Activated CD8-positive, alpha-beta memory T cell treated with anti-CD3 and anti-CD28 coated beads for 4 hours (primary cell): ENCODE results near the gene AFAP1L2.

Source experiments
- DNase-seq, 2 donors: peaks; one replicate each; pipeline ENCODE4 v3.0.0-alpha.2; 2020; ENCODE audit warnings: low read depth in 2 of 2

Gene AFAP1L2, protein sequence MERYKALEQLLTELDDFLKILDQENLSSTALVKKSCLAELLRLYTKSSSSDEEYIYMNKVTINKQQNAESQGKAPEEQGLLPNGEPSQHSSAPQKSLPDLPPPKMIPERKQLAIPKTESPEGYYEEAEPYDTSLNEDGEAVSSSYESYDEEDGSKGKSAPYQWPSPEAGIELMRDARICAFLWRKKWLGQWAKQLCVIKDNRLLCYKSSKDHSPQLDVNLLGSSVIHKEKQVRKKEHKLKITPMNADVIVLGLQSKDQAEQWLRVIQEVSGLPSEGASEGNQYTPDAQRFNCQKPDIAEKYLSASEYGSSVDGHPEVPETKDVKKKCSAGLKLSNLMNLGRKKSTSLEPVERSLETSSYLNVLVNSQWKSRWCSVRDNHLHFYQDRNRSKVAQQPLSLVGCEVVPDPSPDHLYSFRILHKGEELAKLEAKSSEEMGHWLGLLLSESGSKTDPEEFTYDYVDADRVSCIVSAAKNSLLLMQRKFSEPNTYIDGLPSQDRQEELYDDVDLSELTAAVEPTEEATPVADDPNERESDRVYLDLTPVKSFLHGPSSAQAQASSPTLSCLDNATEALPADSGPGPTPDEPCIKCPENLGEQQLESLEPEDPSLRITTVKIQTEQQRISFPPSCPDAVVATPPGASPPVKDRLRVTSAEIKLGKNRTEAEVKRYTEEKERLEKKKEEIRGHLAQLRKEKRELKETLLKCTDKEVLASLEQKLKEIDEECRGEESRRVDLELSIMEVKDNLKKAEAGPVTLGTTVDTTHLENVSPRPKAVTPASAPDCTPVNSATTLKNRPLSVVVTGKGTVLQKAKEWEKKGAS

DNA sequence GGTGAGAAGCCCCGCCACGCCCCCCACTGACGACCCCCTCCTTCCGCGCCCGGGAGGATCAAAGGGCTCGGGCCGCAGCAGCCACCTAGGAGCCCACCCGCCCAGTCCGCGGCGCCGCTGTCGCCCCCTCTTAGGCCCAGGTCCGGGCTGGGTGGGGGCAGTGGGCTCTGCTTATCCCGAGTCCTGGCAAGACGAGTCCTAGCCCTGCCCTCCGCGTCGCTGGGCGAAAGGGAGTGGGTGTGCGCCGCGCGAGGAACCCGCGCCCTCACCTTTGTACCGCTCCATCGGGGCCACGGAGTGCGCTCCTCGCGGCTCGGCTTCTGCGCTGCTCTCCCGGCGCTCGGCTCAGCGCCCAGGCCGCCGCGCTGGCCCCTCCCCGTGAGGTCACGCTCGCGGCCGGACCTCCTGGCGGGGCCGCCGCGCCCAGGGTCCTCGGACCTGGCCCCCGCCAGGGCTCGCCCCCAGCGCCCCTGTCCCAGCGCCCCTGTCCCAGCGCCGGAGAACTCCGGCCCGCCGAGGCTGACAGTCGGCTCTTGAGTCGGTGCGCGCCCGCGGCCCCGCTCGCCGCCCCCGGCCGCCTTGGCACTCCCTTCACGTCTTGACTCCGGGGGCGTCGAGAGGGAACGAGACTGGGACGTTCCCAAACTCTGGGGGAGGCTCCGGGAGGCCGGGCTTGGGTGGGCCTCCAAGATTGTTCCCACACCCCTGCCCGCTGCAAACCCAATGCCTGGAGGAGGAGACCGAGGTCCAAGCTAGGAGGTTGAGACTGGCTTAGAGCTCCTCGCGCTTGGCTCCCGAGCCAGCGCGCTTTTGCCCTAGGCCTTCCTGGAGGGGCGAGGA lies at the start of gene AFAP1L2:
AFAP1L2 (minus strand) TSS at position 332 of the 840 bp plus-strand sequence; CDS start at position 285, 47 bp downstream.
- no peak for DNase-seq

DNA sequence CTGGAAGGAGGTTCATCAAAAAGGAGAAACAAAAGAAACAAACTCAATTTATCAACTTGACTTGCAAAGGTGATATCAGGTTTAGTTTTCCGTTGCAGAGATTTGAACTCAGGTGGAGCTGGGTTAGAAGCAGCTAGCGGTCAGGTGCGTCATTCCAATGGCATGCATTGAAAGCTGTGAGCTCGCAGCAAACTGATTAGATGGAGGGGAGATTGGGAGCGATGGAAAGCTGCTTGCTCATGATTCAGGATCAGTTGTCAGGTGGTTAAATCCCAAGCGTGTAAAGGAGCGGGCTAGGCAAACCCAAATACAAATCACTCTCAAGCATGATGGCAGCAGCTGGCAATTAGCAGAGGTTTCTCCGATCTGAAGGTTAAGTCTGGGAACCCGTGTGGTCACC lies 49.3 kb upstream of the AFAP1L2 start:
- no peak for DNase-seq

- DNase-seq, result no peak
Measured at GRCh38 chr10:114448897-114449296, 44.6 kb upstream of the AFAP1L2 start.

GRCh38 chr10:114445332-114445731 lies 41.0 kb upstream of the AFAP1L2 start:
- DNase-seq, result no peak

DNA sequence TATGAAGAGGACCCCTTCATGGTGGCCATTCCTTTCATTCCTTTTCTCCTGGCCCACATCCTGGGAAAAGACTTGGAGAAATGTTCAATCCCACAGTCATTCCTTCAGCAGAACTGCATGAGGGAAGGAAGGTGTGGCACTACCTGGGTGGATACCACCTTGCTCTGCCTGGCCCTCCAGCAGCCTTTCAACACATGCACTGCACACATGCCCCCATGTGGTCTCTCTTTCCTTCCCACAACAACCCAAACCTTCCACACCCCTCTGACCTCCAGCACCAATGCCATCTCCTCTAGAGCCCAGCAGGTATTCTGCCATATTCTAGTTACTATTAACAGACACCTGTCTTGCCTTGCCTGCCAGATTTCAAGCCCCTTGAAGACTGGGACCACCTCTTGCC lies 40.5 kb upstream of the AFAP1L2 start:
- DNase-seq, result no peak

GRCh38 chr10:114442091-114442630 lies 37.9 kb upstream of the AFAP1L2 start:
- no peak for DNase-seq

DNA sequence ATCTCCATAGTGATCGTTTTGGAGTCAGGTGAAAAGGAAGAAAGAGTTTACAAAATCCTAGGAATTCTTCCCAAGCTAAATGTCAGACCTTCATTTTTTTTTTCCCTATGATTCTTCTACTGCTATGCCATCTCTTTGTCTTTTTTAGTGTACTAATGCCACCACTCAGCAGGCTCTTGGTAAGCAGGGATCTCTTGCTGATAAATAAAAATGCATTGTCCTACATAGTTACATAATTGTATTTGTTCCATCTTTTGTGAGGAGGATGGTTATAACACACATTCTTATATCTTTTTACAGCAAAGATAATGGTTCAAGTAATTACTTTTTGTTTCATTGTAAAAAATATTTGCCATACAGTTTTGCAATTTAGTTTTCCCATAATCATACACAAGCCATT lies 36.8 kb upstream of the AFAP1L2 start:
- no peak for DNase-seq

DNA sequence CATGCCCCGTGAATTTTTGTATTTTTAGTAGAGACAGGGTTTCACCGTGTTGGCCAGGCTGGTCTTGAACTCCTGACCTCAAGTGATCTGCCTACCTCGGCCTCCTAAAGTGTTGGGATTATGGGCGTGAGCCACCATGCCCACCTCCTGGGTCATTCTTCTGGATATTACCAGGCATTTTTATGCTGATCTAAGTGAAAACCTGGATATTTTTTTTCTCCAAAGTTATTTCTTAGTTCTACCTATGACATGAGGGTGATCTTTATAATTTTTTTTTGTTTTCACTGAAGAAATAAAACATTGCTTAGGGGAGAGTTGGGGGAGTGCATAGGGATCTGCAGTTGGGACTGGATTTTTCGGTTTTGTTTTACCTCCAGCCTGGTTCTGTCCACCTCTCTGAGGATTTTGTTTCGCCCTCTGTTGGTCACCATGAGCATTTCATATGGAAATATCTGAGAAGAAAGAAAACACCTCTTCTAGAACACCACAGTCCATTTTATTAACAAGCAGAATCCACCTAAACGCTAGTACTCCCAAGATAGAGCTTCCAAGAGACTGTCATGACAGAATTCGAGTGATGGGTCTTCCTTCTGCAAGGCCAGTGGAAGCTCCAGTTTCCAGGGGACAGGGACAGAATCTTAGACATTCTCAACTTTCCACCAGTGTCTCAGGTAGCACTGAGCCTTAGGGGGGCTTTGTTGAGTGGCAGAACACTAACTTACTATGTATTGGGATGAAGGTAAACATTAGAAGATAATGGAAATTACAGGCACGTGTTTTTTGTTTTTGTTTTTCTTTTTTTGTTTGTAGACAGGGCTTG lies 33.4 kb upstream of the AFAP1L2 start:
- no peak for DNase-seq

GRCh38 chr10:114436941-114437340 lies 32.6 kb upstream of the AFAP1L2 start:
- DNase-seq, result no peak

DNA sequence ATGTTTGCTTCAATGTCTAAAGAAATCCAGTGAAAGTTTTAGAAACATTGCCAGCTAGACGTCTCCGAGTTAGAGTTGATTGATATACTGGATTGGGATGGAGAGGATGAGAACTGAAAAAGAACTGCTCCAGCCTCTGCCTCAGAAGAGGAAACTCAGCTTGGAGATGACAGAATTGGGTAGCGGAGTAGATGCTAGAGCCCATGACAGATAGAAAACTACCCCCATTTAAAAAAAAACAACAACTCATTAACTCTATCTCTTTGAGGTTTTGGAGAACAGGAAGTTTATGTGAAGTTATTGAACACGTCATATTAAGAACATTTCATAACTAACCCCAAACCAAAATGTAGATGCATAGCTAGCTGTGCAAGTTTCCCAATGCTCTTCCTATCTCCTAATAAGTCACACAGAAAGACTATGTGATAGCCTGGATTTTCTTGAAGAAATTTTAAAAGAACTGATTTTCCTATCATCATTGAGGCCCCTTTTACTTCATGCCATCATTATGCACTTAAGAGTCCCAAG lies 28.3 kb upstream of the AFAP1L2 start:
- no peak for DNase-seq

GRCh38 chr10:114431414-114432135 lies 27.3 kb upstream of the AFAP1L2 start:
- DNase-seq, result no peak

DNA sequence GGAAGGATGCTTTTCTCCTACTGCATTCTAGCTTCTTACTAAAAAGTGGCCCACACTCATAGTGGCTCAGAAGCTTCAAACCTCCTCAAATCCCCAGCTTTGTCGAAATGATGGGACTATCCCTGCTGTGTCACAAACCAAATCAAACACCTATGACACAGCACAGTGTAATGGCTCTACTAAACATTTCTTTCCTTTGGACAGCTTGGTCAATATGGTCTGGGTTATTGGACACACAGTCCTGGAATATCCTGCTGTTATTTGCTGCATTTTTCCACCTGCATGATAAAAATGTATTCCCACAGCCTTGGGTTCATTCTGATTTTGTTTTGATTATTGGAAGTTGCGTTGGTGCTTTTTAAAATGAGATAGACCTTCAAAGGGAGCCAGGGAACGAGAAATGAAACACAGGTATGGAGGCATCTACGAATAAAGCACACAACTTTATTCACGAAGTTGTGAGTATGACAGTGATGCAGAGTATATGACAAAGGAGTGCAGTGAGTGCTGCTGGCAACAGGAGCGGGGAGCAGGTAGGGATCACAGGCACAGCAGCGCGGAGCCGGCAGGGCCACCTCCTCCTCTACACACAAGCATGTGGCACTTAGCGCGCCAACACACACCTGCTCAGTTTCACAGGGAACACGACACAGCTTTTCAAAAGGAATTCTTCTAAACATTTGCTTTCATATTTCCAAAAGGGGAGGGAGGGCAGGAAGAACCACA lies 26.5 kb upstream of the AFAP1L2 start:
- DNase-seq, result no peak

GRCh38 chr10:114429581-114430335 lies 25.5 kb upstream of the AFAP1L2 start:
- DNase-seq, result no peak

DNA sequence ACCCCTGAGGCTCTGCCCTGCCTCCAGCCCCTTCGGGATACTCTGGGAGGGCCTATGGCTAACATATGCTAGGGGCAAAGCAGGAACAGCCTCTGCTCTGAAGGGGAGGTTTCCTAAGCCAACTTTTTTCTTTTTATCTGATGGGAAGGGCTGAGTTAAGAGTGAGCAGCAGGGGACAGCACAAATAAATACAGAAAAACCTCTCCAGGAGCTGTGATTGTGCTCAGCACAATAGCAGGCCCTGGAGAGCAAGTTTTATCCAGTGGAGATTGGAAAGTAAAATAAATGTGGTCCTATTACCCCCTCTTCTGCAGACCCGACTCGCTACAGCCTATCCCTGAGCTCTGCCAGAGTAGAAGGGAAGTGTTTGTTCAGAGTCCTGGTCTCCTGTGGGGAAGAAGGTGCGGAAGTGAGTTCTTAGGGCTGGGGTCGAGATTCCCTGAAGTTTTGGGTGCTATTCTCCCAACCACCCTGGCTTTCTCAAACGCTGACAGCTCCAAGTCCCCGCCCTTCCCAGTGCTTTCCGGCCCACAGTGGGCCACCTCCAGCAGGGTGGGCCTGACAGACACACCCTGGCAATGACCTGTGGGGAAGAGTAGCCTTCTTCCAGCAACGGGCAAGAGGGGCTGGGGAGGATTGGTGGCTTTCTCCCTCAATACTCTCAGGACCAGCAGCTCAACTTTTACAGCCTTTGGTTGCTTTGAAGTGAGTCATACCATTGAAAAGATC lies 23.0 kb upstream of the AFAP1L2 start:
- no peak for DNase-seq

DNA sequence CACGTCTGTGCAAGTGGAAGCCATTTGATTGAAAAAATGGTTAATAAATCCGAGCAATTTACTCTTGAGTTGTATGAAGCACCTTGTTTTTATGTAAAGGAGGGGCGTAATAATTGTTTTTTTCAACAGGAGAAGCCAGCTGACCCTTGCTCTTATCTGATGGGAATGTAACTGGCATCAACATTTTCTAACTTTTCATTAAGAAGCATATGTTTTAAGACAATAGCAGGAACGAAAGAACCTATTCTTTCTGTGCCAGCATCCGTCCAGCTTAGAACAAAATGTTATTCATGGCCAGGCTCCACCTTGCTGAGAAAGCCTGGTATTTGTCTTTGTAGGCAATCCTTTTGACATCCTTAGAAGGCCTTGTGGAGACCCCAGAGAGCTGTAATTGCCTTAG lies 22.2 kb upstream of the AFAP1L2 start:
- DNase-seq, result no peak

DNA sequence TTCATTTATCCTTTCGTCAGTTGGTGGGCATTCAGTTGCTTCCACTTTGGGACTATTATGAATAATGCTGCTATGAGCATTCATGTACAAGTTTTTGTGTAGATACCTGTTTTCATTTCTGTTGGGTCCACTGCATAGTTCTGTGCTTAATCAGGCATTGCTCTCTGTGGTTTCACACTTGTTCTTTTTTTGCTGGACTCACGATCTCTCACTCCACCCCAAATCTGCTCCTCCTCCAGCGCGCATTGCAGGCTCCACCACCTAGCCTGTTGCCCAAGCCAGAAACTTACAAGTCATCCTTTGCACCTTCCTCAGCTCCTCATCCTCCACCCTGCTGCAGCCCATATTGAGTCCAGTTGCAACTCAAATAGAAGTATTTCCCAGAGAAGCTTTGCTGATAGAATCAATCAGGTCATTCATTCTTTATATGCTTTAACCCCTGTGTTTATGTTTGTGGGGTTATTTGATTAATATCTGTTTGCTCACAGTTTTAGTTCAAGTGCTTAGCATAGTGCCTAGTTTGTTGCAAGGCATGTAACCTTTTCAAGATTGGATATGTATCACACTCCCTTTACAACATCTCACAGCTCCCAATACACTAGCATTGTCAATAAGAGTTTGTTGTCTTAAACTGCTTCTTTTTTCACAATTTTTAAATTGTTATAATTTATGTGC lies 16.6 kb upstream of the AFAP1L2 start:
- no peak for DNase-seq

DNA sequence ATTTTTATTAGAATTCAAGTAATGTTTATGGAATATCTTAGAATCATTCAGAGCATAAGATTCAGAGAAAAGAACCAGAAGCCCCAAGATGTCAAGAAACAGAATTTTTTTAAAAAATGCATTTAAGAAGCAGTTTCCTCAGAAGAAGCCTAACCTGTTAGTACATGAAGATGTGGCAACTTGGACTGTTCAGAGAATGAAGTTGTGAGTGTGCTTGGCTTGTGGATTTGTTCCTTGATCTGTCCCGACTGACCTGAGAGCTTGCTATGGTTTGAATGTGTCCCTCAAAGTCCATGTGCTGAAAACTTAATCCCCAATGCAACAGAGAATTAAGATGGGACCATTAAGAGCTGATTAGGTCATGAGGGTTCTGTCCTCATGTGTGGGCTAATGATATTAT lies 13.8 kb upstream of the AFAP1L2 start:
- DNase-seq, result no peak
